Measurements from ENCODE around the gene EML5.

DNA sequence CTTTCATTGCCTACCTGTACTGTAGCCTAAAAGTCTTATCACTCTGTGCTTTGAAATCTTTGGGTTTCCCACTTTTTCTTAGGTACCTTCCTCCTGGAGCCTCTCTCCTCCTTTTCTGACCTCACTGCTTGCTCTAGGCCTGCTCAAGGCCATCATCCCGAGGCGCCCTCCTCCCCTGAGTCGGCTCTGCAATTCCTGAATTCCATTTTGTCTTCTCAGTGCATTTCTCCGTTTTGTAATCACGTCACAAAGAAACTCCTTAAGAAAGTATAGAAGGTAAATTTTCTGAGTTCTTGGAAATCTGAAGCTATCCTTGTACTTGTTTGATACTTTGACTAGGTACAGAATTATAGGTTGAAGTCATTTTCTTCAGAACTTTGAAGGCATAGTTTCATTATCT, 204.7 kb downstream of the EML5 start:
- TF ChIP-seq, protein P1, sequence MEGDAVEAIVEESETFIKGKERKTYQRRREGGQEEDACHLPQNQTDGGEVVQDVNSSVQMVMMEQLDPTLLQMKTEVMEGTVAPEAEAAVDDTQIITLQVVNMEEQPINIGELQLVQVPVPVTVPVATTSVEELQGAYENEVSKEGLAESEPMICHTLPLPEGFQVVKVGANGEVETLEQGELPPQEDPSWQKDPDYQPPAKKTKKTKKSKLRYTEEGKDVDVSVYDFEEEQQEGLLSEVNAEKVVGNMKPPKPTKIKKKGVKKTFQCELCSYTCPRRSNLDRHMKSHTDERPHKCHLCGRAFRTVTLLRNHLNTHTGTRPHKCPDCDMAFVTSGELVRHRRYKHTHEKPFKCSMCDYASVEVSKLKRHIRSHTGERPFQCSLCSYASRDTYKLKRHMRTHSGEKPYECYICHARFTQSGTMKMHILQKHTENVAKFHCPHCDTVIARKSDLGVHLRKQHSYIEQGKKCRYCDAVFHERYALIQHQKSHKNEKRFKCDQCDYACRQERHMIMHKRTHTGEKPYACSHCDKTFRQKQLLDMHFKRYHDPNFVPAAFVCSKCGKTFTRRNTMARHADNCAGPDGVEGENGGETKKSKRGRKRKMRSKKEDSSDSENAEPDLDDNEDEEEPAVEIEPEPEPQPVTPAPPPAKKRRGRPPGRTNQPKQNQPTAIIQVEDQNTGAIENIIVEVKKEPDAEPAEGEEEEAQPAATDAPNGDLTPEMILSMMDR (IDR thresholded peaks at IDR 0.05): no peak
- no peak for TF ChIP-seq POLR2A (IDR thresholded peaks at IDR 0.05)
